ENCODE measurements around the gene TMEM250. TPM values are rescaled to one million over a fixed set of nuclear protein-coding genes. Genes with fewer than 3 reads are reported as not detected.

The TMEM250 gene
- total RNA-seq, 2 experiments from 2014 or later = 6.5 to 7.9 TPM

- Mint-ChIP-seq H3K36me3 (ENCODE audit: low read depth) (no peaks in the 10 kb centered on the region), H3K4me3 (no peak overlapping the region), H3K27me3 (peaks cover 51% of the 10 kb centered on the region), H3K27ac (no peak overlapping the region), H3K9me3 (no peaks in the 10 kb centered on the region), H3K4me1 (ENCODE audit: low read depth) (peaks cover 6% of the 10 kb centered on the region)
- Histone ChIP-seq H3K4me3 (ENCODE audit: low read length) (no peak overlapping the region), H3K27ac (ENCODE audit: low read depth in 1 of 2, low read length in 2 of 2) (no peak overlapping the region), H3K36me3 (ENCODE audit: insufficient read depth, low read length) (no peaks in the 10 kb centered on the region), H3K9me3 (ENCODE audit: control insufficient read depth in 1 of 2, insufficient read depth in 1 of 2, low read length in 2 of 2) (peaks cover 0 to 10% of the 10 kb centered on the region in 2 experiments), H3K27me3 (ENCODE audit: control insufficient read depth in 1 of 2, insufficient read depth in 2 of 2, low read length in 2 of 2) (peaks cover 33 to 40% of the 10 kb centered on the region in 2 experiments), H3K4me1 (ENCODE audit: insufficient read depth, low read length) (peaks cover 8% of the 10 kb centered on the region)
- intact Hi-C loops (cut with DNase I, micrococcal nuclease) = loop anchor here in 1 of 2 experiments (1.0 kb wide), 1 partner anchor 151 kb away; no protein-coding TSS in a partner anchor
- CTCF ChIA-PET = interaction anchor here (0.8 kb wide), 1 partner anchor 135 kb away, joined by 3 read pairs; no protein-coding TSS in a partner anchor
- no peak for TF ChIP-seq CTCF (IDR thresholded peaks at IDR 0.05)
- DNase-seq (no peak), ATAC-seq (ENCODE audit: poor library complexity) (no peak)
- POLR2A ChIA-PET = no interaction called here
Measured at GRCh38 chr9:136132512-136133050, 13.9 kb upstream of the TMEM250 start.

DNA sequence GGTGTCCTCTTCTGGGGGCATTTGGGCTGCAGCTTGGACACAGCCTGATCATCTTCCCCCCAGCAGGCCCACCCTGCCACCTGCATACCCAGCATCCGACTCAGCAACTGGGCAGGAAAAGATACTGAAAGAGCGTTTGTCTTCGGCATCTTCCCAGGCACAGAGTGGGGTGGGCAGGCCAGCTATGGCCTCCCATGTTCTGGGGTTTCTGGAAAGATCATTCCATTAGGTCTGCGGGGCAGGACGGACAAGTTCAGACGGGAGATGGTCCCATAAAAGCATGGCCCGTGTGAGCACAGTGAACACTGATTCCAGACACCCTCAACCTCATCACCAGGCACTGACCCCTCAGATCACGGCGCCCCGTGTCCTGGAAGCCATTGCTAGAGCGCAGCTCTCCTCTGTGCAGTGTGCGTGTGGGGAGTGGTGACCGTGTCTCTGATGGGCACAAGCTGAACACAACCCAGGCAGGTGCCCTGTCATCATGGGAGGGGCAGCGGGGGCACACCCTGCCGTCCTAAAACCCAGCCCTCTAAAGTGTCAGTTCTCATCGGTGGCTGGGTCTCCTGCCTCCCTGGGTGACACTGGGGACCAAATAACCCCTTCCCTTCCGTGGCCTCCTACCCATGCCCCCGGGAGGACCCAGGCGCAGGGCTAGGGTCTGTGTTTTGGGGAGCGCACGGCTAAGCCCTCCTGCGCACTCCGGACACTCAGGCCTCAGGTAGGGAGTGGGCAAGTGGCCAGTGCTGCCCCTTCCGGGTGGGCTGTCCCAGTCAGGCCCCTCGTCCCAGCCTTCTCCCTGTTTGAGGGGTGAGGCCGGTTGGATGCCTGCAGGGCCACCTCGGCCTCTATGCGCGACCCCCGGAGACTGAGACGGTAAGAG is 13.2 kb upstream of the TMEM250 start:
- no peak for TF ChIP-seq CTCF (IDR thresholded peaks at IDR 0.05)
- H3K27me3 ChIP-seq (ENCODE audit: control insufficient read depth in 1 of 2, insufficient read depth in 2 of 2, low read length in 2 of 2) = peaks cover 31 to 40% of the 10 kb centered on the region in 2 experiments
- ATAC-seq (ENCODE audit: poor library complexity) = no peak
- no peak overlapping the region for H3K27ac ChIP-seq (ENCODE audit: low read depth in 1 of 2, low read length in 2 of 2)
- H3K4me3 ChIP-seq (ENCODE audit: low read length) = no peak overlapping the region
- peaks cover 8% of the 10 kb centered on the region for H3K4me1 ChIP-seq (ENCODE audit: insufficient read depth, low read length)
- ChIA-PET POLR2A (no interaction called here), CTCF (no interaction called here)
- H3K4me1 Mint-ChIP-seq (ENCODE audit: low read depth) = peaks cover 6% of the 10 kb centered on the region
- peaks cover 0 to 10% of the 10 kb centered on the region in 2 experiments for H3K9me3 ChIP-seq (ENCODE audit: control insufficient read depth in 1 of 2, insufficient read depth in 1 of 2, low read length in 2 of 2)
- no peak overlapping the region for H3K27ac Mint-ChIP-seq
- no peak overlapping the region for H3K4me3 Mint-ChIP-seq
- DNase-seq = no peak
- intact Hi-C loops (cut with DNase I, micrococcal nuclease) = no loop called here
- no peaks in the 10 kb centered on the region for H3K9me3 Mint-ChIP-seq
- no peaks in the 10 kb centered on the region for H3K36me3 ChIP-seq (ENCODE audit: insufficient read depth, low read length)
- H3K27me3 Mint-ChIP-seq = peaks cover 50% of the 10 kb centered on the region
- no peaks in the 10 kb centered on the region for H3K36me3 Mint-ChIP-seq (ENCODE audit: low read depth)

GRCh38 chr9:136129176-136129575 is 10.5 kb upstream of the TMEM250 start:
- Histone ChIP-seq H3K36me3 (ENCODE audit: insufficient read depth, low read length) (no peaks in the 10 kb centered on the region), H3K27me3 (ENCODE audit: control insufficient read depth in 1 of 2, insufficient read depth in 2 of 2, low read length in 2 of 2) (peaks cover 20 to 24% of the 10 kb centered on the region in 2 experiments), H3K9me3 (ENCODE audit: control insufficient read depth in 1 of 2, insufficient read depth in 1 of 2, low read length in 2 of 2) (peaks cover 0 to 9% of the 10 kb centered on the region in 2 experiments), H3K27ac (ENCODE audit: low read depth in 1 of 2, low read length in 2 of 2) (no peak overlapping the region), H3K4me3 (ENCODE audit: low read length) (no peak overlapping the region), H3K4me1 (ENCODE audit: insufficient read depth, low read length) (peaks cover 8% of the 10 kb centered on the region)
- ATAC-seq (ENCODE audit: poor library complexity) (no peak), DNase-seq (no peak)
- H3K4me1 Mint-ChIP-seq (ENCODE audit: low read depth) = peaks cover 3% of the 10 kb centered on the region
- H3K4me3 Mint-ChIP-seq = no peak overlapping the region
- POLR2A ChIA-PET = no interaction called here
- H3K9me3 Mint-ChIP-seq = no peaks in the 10 kb centered on the region
- intact Hi-C loops (cut with DNase I, micrococcal nuclease) = loop anchor here in 1 of 2 experiments (10.0 kb wide), 1 partner anchor 826 kb away; the partner anchor contains the start of gene LCN12
- peaks cover 33% of the 10 kb centered on the region for H3K27me3 Mint-ChIP-seq
- CTCF ChIA-PET = no interaction called here
- H3K27ac Mint-ChIP-seq = no peak overlapping the region
- no peak for TF ChIP-seq CTCF (IDR thresholded peaks at IDR 0.05)
- H3K36me3 Mint-ChIP-seq (ENCODE audit: low read depth) = no peaks in the 10 kb centered on the region

Measured in CD4-positive, alpha-beta T cell (primary cell).